GM19395 (cell line): ENCODE data around the gene UGT3A1.
"Not testable (repeated sequence)": the region's sequence is repeated elsewhere in the genome, so short reads cannot be mapped to it uniquely, and the experiment has no call there.

Experiments
- ATAC-seq: cut with Tn5 transposase; IDR thresholded peaks from one replicate; pipeline ENCODE4 v1.9.1; 2021; ENCODE audit warnings: mild to moderate bottlenecking, moderate library complexity; ENCODE audit not compliant: unreplicated experiment

Gene UGT3A1

GRCh38 chr5:35990520-35990919, 670 bp downstream of the UGT3A1 start:
- ATAC-seq = no peak

- no peak for ATAC-seq
Observed at GRCh38 chr5:35988529-35988928, 2.7 kb downstream of the UGT3A1 start.

DNA sequence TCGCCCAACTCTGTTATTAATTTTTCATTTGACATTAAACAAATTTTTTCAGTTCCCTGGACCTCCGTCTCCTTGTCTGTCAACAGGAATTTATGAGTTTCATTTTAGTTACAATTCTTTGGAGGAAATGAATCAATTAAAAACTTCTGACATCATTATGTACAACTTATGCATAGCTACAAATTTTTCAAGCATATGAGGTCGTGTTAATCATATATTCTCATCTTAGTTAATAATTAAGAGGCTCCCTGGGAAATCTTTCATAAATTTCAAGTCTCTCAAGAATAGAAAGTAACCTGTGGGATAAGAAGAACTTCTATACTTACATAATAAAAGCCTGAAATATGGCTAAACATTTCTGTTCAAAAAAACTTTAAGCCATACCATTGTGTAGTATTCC, 3.4 kb downstream of the UGT3A1 start:
- no peak for ATAC-seq

DNA sequence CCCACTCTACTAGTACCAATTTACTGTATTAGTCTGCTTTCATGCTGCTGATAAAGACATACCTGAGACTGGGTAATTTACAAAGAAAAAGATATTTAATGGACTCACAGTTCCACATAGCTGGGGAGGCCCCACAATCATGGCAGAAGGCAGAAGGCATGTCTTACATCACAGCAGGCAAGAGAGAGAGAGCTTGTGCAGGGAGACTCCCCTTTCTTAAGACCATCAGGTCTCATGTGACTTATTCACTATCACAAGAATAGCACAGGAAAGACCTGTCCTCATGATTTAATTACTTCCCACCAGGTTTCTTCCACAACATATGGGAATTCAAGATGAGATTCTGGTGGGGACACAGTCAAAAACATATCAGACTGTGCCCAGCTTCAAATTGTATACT, 11.5 kb downstream of the UGT3A1 start:
- no peak for ATAC-seq

DNA sequence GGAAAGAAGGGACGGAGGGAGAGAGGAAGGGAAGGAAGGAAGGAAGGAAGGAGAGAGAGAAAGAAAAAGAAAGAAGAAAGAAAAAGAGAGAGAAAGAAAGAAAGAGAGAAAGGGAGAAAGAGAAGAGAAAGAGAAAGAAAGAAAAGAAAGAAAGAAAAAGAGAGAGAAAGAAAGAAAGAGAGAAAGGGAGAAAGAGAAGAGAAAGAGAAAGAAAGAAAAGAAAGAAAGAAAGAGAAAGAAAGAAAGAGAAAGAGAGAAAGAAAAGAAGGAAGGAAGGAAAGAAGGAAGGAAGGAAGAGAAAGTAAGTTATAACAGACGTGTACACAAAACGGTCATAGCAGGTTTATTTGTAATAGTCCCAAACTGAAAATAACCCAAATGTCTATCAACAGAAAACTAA, 14.3 kb downstream of the UGT3A1 start:
- ATAC-seq = not testable (repeated sequence)

DNA sequence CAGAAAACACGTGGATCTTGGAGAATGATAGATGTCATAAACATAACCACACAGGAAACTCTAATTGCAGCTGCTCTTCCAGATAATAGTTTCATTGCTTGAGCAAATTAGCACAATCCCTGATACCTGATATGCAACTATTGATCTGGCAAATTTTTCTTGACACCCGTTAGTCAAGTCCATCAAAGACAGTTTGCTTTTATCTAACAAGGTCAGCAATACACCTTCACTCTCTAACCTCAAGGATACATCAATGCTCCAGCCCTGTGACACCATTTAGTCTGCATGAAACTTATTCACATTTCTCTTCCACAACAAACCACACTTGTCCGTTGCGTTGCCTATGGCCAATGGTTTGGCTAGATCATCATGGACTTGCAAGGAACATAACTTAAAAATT, 16.6 kb downstream of the UGT3A1 start:
- ATAC-seq = no peak

- no peak for ATAC-seq
Observed at GRCh38 chr5:35971878-35972210, 19.3 kb downstream of the UGT3A1 start.

GRCh38 chr5:35971186-35971877, 19.9 kb downstream of the UGT3A1 start:
- no peak for ATAC-seq

GRCh38 chr5:35963381-35963843, 27.8 kb downstream of the UGT3A1 start:
- ATAC-seq = no peak

GRCh38 chr5:35960328-35960727, 30.9 kb downstream of the UGT3A1 start:
- ATAC-seq = no peak

DNA sequence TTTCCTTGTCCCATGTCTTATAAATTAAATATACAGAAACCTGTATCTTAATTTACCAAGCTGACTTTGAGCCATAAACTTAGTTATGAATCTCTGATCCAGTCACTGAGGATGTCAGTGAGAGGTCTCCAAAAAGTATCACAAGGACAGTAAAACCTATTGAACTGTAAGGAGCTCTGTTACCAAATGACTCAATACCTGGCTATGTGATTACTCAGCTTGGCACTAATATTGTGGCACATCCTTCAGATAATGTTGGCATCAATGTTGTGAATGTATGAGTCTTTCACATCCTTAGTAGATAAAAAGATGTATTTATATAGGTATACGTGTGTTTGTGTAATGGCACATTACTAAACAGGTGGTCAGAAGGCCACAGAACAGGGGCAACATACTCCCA, 34.8 kb downstream of the UGT3A1 start:
- ATAC-seq = no peak

- no peak for ATAC-seq
Observed at GRCh38 chr5:35954175-35954574, 37.0 kb downstream of the UGT3A1 start.

DNA sequence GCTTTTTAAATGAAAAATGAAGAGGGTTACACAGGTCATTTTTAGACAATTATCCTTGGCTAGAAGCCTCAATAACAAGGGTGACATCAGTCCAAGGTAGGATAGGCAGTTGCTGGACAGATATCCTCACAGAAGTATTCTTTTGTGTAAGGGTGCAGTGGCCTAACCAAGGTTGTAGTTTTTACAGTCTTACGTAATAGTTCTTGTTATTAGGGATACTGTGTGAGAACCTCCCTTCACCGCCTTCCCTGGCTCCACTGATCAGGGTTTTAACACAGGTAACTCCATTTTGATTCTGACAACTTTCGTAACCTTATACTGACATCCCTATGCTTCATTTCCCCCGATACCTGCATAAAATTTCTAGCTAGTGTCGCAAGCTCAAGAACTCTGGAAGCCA, 44.1 kb downstream of the UGT3A1 start:
- ATAC-seq = no peak

DNA sequence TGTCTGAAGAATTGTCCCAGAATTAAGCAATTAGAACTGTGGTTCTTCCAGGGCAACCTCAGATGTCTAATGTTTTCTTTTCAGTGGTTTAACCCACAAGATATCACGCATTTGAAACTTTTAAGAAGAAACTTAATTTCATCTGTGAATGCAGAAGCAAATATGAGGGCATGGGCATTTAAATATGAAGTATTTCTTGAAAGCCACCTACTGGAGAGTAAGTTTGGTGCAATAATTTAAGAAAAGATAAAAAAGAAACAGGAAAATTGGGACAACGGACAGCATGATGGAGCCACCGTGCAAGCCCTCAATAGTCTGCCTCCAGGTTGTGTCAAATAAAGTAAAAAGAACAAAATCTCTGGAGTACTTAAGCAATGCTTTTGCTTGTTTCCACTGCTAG, 51.6 kb downstream of the UGT3A1 start:
- no peak for ATAC-seq

GRCh38 chr5:35938568-35939227, 52.5 kb downstream of the UGT3A1 start, which contains the start of gene CAPSL:
Gene CAPSL, minus strand, starts transcription at chr5:35938622. Its CDS starts 17,502 bp downstream, at chr5:35921120.
- ATAC-seq = no peak

DNA sequence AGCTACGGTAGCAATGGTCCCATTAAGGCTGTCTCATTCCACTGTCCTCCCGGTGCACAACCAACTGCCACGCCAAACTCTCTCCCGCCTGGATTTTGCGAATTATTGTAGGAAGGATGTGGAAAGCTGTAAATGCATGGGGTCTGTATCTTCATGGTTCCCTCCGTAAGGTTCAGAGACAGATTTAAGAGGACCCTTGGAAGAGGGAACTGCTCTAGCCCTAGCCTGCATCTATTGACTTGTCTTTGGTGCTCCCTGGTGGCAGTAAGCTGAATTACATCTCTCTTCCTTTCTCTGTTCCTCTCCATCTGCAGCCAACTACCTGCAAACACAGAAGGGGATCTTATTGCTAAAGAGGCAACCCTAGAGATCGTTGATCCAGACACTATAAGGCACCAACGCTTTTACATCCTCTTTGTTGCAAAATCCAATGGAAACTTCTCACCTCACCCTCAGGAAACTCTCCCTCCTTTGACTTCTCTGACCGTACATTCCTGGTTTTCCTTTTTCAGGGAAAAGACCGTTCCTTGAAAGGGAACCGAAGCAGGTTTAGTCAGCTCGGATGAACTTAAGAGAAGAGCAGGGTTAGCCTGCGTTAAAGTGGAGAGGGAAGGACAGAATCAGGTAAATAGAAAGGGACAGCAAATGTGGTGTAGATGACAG, 64.7 kb downstream of the UGT3A1 start:
- ATAC-seq = peak; percentile 79

DNA sequence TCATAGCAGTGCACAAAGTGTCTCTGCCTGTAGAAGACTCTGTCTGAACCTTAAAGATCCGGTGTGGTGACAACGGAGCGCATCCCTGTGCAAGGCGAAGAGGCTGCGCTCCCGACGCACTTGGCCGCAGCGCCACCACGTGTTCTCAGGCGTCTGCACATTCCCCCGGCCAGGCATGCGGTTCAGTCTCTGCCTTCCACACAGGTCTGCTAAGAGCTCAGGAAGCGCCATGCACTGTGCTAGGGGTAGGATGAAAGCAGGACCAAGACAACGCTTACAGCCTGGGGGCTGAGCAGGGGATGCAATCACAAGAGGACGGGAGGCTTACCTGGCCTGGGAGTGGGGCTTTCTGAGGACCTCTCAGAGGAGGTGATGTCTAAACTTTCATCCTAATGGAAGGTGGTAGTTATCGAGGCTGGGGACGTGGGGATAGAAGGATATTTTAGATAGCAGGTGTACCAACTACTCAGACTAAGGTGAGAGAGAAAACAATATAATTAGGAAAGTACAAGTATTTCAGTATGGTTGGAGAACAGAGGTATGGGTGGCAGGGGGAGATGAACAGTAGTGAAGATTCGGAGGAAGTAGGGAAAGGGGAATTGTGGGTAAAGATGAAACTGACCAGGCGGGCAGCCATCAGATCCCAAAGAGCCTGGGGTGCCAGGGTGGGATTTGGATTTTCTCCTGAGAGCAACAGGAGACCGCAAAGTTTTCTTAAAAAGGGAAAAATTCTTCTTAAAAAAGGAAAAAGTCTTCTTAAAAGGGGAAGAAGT, 66.1 kb downstream of the UGT3A1 start:
- peak; percentile 83 for ATAC-seq

- no peak for ATAC-seq
Observed at GRCh38 chr5:35924122-35924949, 66.9 kb downstream of the UGT3A1 start.

DNA sequence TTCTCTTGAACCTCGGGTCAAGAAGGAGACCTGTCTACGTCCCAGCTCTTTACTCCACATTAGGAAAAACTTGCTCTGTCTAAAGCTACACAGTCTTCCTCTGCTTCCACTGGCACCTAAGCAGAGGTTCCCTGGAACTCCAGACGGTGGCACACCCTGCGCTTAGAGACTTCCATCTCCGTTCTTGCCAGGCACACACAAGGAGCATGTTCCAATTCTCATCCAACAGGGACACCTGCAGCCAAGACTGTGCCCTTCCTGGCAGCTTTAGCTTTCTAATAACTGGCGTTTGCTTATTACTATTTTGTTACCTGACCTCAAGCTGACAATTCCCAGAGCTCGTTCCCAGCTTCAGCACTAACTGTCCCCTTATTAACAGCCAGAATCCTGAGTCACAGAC, 68.7 kb downstream of the UGT3A1 start:
- ATAC-seq = no peak

DNA sequence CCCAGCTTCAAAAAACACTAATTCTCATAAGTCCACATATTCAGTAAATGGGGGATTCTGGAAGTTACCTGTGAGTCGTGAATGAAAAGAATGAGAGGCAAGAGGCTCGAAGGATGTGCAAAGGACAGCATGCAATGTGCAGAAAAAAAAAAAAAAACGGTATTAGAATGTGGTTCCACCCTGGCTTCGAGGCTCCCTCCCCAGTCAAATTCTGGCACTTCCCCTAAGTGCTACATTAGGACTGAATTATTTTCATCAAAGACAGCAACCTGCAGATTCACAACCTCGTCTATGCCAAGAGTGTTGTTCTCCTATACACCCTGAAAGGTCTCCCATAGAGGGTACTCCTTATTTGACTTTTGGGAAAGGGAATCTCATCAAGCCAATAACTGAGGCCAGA, 69.3 kb downstream of the UGT3A1 start:
- ATAC-seq = no peak
